ENCODE results near the gene DUXB. TPM values are rescaled to one million over a fixed set of nuclear protein-coding genes. Genes with fewer than 3 reads are reported as not detected.

The DUXB gene, protein sequence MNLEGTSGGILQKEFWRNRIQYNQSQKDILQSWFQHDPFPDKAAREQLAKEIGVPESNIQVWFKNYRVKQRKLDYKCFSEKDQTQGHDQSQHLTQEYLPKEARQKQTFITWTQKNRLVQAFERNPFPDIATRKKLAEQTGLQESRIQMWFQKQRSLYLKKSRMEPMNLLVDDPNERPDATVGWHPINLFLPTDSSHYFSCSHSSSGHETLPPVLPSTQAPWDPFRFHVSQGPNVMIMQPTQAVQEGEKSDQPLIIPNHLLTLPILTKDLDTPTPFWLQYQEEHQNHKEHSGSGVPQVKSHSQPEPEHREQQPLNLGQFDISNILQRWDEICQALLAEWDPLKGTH
- not detected in 2 replicates for total RNA-seq (2014; rRNA removed; shearing (Covaris generic))
- not detected in 2 replicates for polyA plus RNA-seq (2016; fragmentation: Nextera tagmentation; extraction: Ambion mirVana)
- long read RNA-seq: 0 reads

DNA sequence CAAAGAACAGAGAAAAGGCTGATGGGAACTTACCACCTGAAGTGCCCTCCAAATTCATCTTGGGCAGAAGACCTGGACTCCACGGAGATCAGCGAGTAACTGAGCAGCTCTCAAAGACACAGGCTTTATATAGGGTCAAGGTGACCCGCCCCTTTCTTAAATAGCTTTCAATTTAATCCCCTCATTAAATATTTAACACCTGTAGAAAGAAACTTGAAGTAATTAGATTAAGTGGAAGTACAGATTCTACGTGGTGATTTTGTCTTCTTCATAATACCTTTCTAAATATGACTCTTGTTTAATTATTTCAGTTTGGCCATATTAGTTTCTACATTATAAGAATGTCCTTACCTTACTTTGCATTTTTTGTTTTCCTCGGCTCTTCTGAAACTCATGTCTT, at the start of gene DUXB:
Gene DUXB (minus strand): TSS at position 101 of the 400 bp plus-strand sequence. CDS start 43 bp downstream, at position 58.
- DNase-seq (ENCODE audit: low spot score) (no peak), ATAC-seq (no peak)
- no peak within 1 kb of the TSS for H3K4me3 ChIP-seq
- Mint-ChIP-seq H3K4me3 (no peak within 1 kb of the TSS), H3K36me3 (ENCODE audit: low read depth) (no peaks in the 10 kb centered on the region), H3K4me1 (no peaks in the 10 kb centered on the region; the same call in 2 of the 3 replicates), H3K27ac (no peak within 1 kb of the TSS), H3K27me3 (ENCODE audit: insufficient read depth, low read depth, poor library complexity) (peaks cover 1% of the 10 kb centered on the region), H3K9me3 (peaks cover 70% of the 10 kb centered on the region)
- H4K20me1 ChIP-seq (replicated peaks; ENCODE audit: insufficient read depth): no peaks in the 10 kb centered on the region
- H3K79me2 ChIP-seq (replicated peaks; ENCODE audit: insufficient read depth): no peaks in the 10 kb centered on the region
- no peak within 1 kb of the TSS for H3K27ac ChIP-seq (ENCODE audit: low read depth)
- H3K4me2 ChIP-seq: no peak within 1 kb of the TSS
- H3F3A ChIP-seq (replicated peaks; ENCODE audit: low read depth): no peaks in the 10 kb centered on the region
- no peak within 1 kb of the TSS for H2AFZ ChIP-seq
- TF ChIP-seq NANOG (IDR thresholded peaks at IDR 0.05; ENCODE audit: borderline replicate concordance) (no peak), POLR2AphosphoS5 (IDR thresholded peaks at IDR 0.05; ENCODE audit: low read depth) (no peak)
- H3K36me3 ChIP-seq (ENCODE audit: insufficient read depth): no peaks in the 10 kb centered on the region
- H3K4me1 ChIP-seq (ENCODE audit: insufficient read depth): peaks cover 7% of the 10 kb centered on the region; the same call in 1 of the 2 replicates
- H3K27me3 ChIP-seq (ENCODE audit: insufficient read depth): no peaks in the 10 kb centered on the region
- no peaks in the 10 kb centered on the region for H3K9me2 ChIP-seq (ENCODE audit: insufficient read depth)

DNA sequence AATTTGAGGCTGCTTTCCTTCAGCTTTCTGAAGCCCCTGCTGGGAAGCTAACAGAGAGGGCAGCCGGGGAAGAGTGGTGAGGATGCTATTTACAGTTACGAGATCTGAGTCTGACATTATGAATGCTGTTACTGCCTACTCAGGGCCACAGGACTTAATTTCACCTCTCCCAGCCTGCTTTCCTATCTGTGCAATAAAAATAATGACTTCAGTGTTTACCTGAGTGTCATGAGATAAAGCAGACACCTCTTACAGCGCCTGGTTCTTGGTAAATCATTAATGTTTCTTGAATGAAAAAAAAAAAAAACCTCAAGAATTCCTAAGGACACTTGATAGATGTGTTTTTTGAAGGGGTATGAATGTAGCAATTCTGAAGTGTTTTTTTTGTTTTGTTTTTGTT, 49.3 kb upstream of the DUXB start:
- no peak overlapping the region for H3K27ac ChIP-seq (ENCODE audit: low read depth)
- no peaks in the 10 kb centered on the region for H3F3A ChIP-seq (replicated peaks; ENCODE audit: low read depth)
- Mint-ChIP-seq H3K4me1 (no peaks in the 10 kb centered on the region), H3K36me3 (ENCODE audit: low read depth) (peaks cover 14% of the 10 kb centered on the region; the same call in 2 of the 3 replicates), H3K9me3 (peaks cover 87% of the 10 kb centered on the region), H3K4me3 (no peak overlapping the region), H3K27ac (no peak overlapping the region), H3K27me3 (ENCODE audit: insufficient read depth, low read depth, poor library complexity) (peaks cover 5% of the 10 kb centered on the region)
- no peak overlapping the region for H3K4me2 ChIP-seq
- TF ChIP-seq, protein P1, sequence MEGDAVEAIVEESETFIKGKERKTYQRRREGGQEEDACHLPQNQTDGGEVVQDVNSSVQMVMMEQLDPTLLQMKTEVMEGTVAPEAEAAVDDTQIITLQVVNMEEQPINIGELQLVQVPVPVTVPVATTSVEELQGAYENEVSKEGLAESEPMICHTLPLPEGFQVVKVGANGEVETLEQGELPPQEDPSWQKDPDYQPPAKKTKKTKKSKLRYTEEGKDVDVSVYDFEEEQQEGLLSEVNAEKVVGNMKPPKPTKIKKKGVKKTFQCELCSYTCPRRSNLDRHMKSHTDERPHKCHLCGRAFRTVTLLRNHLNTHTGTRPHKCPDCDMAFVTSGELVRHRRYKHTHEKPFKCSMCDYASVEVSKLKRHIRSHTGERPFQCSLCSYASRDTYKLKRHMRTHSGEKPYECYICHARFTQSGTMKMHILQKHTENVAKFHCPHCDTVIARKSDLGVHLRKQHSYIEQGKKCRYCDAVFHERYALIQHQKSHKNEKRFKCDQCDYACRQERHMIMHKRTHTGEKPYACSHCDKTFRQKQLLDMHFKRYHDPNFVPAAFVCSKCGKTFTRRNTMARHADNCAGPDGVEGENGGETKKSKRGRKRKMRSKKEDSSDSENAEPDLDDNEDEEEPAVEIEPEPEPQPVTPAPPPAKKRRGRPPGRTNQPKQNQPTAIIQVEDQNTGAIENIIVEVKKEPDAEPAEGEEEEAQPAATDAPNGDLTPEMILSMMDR (conservative IDR thresholded peaks at IDR 0.05; ENCODE audit: low read depth in 2 of 2): no peak
- TF ChIP-seq JUNB (IDR thresholded peaks at IDR 0.05; ENCODE audit: unreplicated experiment): no peak
- no peak for TF ChIP-seq STAT1 (IDR thresholded peaks at IDR 0.05; ENCODE audit: unreplicated experiment)
- TF ChIP-seq NANOG (IDR thresholded peaks at IDR 0.05; ENCODE audit: borderline replicate concordance): no peak
- TF ChIP-seq, protein P2, sequence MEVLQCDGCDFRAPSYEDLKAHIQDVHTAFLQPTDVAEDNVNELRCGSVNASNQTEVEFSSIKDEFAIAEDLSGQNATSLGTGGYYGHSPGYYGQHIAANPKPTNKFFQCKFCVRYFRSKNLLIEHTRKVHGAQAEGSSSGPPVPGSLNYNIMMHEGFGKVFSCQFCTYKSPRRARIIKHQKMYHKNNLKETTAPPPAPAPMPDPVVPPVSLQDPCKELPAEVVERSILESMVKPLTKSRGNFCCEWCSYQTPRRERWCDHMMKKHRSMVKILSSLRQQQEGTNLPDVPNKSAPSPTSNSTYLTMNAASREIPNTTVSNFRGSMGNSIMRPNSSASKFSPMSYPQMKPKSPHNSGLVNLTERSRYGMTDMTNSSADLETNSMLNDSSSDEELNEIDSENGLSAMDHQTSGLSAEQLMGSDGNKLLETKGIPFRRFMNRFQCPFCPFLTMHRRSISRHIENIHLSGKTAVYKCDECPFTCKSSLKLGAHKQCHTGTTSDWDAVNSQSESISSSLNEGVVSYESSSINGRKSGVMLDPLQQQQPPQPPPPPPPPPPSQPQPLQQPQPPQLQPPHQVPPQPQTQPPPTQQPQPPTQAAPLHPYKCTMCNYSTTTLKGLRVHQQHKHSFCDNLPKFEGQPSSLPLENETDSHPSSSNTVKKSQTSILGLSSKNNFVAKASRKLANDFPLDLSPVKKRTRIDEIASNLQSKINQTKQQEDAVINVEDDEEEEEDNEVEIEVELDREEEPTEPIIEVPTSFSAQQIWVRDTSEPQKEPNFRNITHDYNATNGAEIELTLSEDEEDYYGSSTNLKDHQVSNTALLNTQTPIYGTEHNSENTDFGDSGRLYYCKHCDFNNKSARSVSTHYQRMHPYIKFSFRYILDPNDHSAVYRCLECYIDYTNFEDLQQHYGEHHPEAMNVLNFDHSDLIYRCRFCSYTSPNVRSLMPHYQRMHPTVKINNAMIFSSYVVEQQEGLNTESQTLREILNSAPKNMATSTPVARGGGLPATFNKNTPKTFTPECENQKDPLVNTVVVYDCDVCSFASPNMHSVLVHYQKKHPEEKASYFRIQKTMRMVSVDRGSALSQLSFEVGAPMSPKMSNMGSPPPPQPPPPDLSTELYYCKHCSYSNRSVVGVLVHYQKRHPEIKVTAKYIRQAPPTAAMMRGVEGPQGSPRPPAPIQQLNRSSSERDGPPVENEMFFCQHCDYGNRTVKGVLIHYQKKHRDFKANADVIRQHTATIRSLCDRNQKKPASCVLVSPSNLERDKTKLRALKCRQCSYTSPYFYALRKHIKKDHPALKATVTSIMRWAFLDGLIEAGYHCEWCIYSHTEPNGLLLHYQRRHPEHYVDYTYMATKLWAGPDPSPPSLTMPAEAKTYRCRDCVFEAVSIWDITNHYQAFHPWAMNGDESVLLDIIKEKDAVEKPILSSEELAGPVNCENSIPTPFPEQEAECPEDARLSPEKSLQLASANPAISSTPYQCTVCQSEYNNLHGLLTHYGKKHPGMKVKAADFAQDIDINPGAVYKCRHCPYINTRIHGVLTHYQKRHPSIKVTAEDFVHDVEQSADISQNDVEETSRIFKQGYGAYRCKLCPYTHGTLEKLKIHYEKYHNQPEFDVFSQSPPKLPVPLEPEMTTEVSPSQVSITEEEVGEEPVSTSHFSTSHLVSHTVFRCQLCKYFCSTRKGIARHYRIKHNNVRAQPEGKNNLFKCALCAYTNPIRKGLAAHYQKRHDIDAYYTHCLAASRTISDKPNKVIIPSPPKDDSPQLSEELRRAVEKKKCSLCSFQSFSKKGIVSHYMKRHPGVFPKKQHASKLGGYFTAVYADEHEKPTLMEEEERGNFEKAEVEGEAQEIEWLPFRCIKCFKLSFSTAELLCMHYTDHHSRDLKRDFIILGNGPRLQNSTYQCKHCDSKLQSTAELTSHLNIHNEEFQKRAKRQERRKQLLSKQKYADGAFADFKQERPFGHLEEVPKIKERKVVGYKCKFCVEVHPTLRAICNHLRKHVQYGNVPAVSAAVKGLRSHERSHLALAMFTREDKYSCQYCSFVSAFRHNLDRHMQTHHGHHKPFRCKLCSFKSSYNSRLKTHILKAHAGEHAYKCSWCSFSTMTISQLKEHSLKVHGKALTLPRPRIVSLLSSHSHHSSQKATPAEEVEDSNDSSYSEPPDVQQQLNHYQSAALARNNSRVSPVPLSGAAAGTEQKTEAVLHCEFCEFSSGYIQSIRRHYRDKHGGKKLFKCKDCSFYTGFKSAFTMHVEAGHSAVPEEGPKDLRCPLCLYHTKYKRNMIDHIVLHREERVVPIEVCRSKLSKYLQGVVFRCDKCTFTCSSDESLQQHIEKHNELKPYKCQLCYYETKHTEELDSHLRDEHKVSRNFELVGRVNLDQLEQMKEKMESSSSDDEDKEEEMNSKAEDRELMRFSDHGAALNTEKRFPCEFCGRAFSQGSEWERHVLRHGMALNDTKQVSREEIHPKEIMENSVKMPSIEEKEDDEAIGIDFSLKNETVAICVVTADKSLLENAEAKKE (CRISPR knock-in tag; IDR thresholded peaks at IDR 0.05): no peak
- TF ChIP-seq, protein P3, sequence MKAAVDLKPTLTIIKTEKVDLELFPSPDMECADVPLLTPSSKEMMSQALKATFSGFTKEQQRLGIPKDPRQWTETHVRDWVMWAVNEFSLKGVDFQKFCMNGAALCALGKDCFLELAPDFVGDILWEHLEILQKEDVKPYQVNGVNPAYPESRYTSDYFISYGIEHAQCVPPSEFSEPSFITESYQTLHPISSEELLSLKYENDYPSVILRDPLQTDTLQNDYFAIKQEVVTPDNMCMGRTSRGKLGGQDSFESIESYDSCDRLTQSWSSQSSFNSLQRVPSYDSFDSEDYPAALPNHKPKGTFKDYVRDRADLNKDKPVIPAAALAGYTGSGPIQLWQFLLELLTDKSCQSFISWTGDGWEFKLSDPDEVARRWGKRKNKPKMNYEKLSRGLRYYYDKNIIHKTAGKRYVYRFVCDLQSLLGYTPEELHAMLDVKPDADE (IDR thresholded peaks at IDR 0.05): no peak
- TF ChIP-seq CREB1 (CRISPR knock-in tag; IDR thresholded peaks at IDR 0.05; ENCODE audit: low read depth): no peak
- no peak for TF ChIP-seq EZH2phosphoT487 (IDR thresholded peaks at IDR 0.05; ENCODE audit: unreplicated experiment)
- TF ChIP-seq ZNF114 (CRISPR knock-in tag; IDR thresholded peaks at IDR 0.05): no peak
- TF ChIP-seq POLR2AphosphoS5 (IDR thresholded peaks at IDR 0.05; ENCODE audit: low read depth): no peak
- no peak for TF ChIP-seq EZH2 (IDR thresholded peaks at IDR 0.05; ENCODE audit: low read depth, unreplicated experiment)
- ATAC-seq: no peak
- no peaks in the 10 kb centered on the region for H3K79me2 ChIP-seq (replicated peaks; ENCODE audit: insufficient read depth)
- no peaks in the 10 kb centered on the region for H4K20me1 ChIP-seq (replicated peaks; ENCODE audit: insufficient read depth)
- H3K4me3 ChIP-seq: no peak overlapping the region
- peaks cover 3% of the 10 kb centered on the region; the same call in 1 of the 2 replicates for H3K9me2 ChIP-seq (ENCODE audit: insufficient read depth)
- no peaks in the 10 kb centered on the region for H3K36me3 ChIP-seq (ENCODE audit: insufficient read depth)
- H2AFZ ChIP-seq: no peak overlapping the region
- DNase-seq (ENCODE audit: low spot score): no peak
- no peaks in the 10 kb centered on the region for H3K27me3 ChIP-seq (ENCODE audit: insufficient read depth)
- no peaks in the 10 kb centered on the region for H3K4me1 ChIP-seq (ENCODE audit: insufficient read depth)

Measured in GM23338 (cell line).